Ureter (tissue), 1 donor: ENCODE measurements around the gene SPPL3. TPM values are rescaled to one million over a fixed set of nuclear protein-coding genes. Genes with fewer than 3 reads are reported as not detected.

Experiments
- DNase-seq: peaks from one replicate; pipeline ENCODE4 v3.0.0-alpha.2; 2020; ENCODE audit warnings: low spot score
- total RNA-seq: library from RNA; stranded (reverse); gene quantifications from one replicate; pipeline ENCODE4 v1.2.4, GENCODE V29; 2023
- donor health status: DM: yes; HTN: yes; CAD: no.

Gene SPPL3
- total RNA-seq, 1 donor from 2014 or later = 87.3 TPM

DNA sequence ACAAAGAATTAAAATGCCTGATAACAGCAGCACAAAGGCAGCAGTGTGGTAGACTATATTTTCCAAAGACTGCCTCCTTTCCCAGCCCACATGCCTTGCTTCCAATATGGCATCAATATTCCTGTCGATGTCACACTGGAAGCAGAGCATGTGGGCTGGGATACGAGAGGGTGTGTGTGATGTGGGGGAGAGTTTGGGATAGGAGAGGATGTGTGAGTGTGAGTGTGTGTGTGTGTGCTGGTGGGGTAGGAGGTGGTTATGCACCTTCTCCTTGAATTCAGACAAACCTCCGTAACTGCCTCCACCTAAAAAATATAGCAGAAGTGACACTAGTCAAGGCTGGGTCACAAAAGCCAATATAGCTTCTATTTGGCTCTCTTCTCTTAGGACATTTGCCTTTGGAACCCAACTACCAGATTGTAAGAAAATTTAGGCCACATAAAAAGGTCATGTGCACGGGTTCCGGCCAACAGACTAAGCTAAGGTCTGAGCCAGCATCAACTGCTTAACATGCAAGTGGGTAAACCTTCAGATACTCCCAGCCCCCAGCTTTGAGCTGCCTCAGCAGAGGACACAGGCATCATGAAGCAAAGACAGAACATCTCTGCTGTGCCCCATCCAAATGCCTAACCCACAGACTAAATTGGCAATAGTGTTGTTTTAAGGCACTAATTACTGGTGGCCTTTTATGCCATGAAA lies 29.5 kb downstream of the SPPL3 start:
- no peak for DNase-seq

DNA sequence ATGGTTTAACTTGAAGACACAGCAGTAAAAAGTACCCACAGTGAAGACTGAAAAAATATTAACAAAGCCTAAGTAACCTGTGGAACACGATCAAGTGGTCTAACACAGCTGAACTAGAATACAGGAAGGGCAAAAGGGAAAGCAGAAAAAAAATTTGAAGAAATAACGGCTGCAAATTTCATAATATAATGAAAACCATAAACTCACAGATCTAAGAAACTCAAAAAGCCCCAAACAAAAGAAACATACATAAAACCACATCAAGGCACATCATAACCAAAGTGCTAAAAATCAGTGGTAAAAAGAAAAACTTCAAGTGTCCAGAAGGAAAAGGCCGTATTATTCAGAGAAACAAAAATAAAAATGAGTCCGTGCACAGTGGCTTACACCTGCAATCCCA lies 30.9 kb downstream of the SPPL3 start:
- DNase-seq = no peak

DNA sequence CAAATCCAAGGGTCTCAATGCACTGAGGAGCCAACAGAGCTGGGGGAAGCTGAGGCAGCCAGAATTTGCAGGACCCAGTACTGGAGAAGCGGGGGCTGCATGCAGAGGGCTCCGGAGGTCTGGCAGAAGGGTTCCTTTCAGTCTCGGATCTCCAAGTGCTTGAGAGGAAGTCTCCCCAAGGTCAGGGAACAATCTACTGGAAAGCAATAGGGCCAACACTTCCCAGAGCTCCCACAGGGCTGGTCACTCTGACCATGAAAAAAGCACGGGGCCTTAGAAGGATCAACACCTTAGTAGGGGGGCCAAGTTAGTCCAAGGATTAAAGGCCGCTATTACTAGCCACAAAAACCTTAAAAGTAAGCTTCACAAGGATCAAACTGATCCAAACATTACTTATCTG lies 31.7 kb downstream of the SPPL3 start:
- DNase-seq = no peak

DNA sequence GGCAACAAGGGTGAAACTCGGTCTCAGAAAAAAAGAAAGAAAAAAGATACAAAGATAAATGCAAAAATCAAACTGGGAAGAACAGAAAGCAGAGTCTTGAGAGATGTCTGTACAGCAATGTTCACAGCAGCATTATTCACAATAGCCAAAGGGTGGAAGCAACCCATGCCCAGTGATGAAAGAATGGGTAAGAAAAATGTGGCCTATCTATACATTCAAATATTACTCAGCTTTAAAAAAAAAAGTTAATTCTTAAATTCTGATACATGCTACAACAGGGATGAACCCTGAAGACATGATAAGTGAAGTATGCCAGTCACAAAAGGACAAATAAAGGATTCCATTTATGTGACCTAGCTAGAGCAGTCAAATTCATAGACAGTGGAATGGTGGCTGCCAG lies 33.7 kb downstream of the SPPL3 start:
- DNase-seq = no peak

DNA sequence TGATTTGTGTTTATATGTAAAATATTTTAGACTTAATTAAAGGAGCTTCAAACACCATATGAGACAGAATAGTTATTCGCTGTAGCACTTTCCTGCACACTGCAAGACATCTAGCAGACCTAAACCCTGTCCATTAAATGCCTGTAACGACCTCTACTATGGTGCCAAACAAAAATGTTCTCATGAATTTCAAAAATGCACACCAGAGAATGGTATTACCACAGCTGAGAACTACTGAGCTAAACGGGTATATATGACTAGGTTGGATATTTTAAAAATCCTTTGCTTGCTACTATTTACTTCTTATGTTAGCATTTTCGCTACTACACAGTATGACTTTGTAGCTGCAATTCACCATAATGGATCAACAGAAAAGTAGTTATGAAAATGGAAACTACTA lies 34.8 kb downstream of the SPPL3 start:
- no peak for DNase-seq

DNA sequence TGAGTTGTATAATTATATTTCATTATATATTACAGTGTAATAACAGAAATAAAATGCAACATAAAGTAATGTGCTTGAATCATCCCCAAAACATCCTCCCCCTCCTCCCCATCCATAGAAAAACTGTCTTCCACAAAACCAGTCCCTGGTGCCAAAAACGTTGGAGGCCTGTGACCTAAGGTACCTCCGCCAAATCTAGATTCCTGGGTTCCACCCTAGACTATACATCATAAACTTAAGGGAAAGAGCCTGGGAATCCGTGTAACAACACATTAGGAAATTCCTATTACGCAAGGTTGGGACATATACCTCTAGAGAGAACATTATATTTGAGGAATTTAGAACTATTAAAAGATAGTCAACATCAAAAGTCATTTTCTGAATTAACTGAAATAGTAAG lies 38.0 kb downstream of the SPPL3 start:
- DNase-seq = no peak

DNA sequence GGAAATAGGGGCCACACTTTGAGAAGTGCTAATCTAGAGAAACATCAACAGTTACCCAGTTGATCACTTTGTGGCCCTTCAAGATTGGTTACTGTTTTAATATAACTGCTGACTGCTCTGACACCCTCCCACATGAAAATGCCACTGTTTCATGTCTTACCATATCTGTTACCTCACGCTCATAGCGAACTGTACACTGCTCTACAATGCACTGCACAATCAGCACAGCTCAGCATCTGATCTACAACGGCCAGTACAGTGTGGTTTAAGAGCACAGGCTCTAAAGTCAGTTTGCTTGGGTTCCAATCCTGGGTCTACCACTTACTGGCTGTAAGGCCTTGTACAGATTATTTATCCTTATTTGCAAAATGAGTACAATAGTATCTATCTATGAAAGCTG lies 39.1 kb downstream of the SPPL3 start:
- no peak for DNase-seq

DNA sequence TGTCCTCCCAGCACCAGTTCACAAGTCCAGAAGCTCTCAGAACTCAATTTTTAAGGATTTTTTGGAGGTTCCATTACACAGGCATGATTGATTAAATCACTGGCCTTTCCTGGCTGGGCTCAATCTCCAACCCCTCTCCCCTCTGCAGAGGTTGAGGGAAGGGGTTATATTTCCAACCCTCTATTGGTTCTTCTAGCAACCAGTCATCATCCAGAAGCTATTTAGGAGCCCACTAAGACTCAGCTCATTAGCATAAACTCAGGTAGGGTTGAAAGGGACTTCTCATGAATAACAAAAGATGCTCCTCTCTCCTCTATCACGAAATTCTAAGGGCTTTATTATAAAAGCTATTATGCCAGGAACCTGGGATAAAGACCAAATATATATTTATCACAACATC lies 41.5 kb downstream of the SPPL3 start:
- DNase-seq = no peak

DNA sequence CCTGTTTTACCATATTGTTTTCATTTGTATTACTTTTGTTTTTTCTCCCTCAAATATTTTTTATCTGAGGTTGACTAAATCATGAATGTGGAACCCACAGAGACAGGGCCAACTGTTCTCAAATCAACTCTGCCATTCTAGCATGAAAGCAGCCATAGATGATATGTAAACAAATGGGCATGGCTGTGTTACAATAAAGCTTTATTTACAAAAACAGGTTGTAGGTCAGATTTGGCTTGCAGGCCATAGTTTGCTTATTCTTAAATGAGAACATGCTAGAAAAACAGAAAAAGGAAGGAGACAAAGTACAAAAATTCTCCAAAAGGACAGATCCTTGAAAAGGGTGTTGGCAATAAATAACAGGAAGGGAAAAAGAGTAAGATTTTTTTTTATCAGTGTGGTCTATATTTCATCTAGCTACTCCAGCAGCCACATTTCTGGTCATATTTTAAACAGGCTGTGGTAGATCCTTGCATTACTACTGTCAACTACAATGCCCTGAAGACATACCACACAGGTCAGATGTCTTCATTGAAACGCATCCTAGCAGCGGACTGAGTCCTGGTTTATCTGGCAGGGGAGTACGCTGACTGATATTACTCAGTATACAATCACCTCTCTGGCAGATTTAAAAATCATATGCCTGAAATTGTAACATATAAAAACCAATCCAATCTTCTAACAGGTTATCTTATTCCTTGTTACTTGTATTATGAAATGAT lies 42.9 kb downstream of the SPPL3 start:
- no peak for DNase-seq

DNA sequence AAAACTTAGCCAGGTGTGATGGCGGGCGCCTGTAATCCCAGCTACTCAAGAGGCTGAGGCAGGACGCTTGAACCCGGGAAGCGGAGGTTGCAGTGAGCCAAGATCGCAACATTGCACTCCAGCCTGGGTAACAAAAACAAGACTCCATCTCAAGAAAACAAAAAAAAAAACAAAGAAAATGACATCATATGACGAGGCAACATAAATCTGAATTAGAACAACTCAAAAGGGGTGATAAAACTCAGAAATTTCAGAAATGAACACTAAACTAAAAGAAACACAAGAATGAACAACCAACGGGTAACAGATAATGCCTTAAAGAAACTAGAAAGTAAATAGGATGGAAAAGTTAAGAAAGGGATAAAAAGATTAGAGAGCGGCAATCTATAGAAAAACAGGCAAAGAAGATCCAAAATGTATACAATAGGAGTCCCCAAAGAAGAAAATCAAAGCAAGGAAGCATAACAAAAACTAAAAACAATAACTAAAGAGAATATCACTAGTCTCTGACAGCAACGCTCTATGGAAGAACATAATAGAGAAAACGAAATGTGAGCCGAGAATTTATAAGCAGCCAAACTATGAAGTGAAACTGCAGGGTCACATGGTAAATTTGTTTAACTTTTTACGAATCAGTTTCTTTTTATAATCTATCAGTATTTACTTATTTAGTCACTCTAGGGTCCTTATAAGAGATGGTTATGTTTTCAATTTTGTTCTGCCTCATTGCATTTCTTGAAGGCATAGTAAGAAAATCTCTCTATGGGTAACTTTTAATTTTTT lies 45.7 kb downstream of the SPPL3 start:
- no peak for DNase-seq

DNA sequence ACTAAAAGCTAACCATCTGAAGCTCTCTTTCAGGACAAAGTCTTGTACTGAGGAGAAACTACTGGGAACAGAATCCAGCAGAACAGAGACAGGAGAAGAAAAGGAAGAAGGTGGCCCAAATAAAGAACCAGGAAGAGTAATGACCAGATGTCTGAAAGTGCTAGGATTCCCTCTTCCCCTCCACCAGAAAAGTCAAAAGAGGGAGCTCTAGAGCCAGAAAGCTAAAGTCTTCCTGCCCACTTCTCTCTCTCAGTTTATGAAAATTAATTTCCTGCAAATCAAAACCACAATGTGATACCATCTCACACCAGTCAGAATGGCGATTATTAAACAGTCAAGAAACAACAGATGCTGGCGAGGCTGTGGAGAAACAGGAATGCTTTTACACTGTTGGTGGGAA lies 47.2 kb downstream of the SPPL3 start:
- no peak for DNase-seq

DNA sequence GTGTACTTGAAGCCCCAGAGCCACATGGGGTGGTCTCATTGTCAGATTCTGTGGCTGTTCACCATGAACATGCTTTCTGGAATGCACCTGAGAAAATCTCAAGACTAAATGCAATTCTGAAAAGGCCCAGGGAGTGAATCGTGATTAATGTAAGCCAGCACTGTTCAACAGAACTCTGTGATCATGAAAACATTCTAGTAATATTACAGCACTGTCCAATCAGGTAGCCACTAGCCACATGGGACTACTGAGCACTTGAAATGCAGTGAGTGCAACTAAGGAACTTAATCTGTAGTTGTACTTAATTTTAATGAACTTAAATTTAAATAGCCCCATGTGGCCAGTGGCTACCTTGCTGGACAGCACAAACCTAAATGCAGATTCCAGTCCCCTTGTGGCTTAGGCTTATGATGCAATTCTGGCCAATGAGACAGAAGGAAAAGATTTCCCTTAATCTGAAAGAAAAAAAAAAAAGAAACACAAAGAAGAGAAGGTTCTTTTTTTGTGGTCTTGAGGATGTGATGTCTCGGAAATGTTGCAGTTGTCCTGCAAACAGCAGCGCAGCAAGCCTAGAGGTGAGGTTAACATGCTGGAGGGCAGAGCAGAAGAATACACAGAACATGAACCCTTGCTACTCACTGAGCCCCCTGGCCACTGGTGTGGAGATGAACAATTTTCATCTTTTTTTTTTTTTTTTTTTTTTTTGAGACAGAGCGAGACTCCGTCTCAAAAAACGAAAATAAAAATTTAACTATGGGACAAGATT lies 48.2 kb downstream of the SPPL3 start:
- DNase-seq = no peak

DNA sequence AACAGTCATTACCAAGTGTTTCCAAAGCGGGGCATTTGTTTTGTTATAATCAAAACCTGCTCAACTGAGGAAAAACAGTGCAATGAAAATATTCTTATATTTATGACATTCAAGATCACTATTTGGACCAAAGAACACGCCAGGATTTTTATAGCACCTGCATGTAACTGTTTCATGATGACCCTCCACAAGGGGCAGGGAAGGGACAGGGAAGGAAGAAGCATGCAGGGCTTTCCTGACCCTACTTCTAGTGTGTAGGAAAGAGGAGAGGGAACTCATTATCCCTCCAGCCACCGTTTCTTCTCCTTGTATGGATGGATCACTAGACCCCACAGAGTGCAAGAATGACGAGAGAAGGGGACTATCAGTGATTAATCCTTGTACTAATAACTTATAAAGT lies 49.4 kb downstream of the SPPL3 start:
- DNase-seq = no peak

DNA sequence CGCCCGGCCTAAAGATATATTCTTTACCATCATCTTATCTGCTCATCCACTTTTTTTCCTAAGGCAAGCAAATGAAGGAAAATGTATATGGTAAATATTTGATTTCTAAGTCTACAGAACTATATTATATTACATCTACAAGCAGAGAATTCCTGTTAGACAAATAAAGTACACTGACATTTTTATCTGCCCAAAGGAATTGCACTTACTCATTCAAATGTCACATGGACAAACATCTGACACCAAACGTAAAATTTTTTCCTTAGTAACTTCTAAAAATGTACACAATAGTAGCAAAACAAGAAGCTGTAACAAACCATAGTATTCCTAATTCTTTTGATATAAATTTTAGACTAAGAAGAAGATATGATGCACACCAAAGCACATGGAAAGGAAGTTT lies 51.0 kb downstream of the SPPL3 start:
- no peak for DNase-seq

DNA sequence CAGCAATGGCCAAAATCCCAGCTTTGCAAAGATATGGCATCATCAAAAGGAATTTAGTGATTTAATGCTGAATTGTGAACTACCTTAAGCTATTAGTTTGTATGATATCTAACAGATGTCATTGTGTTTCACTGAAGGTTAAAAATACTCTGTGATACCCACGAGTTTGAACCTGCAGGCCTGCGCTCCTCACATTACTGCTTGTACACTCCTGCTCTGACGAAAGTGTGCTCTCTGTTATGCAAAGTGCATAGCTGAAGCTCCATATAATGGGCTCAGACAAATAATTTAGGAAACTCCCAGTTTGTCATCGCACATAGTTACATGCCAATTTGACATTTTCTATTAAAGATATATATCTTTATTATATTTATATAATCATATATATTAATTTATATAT lies 52.2 kb downstream of the SPPL3 start:
- no peak for DNase-seq

DNA sequence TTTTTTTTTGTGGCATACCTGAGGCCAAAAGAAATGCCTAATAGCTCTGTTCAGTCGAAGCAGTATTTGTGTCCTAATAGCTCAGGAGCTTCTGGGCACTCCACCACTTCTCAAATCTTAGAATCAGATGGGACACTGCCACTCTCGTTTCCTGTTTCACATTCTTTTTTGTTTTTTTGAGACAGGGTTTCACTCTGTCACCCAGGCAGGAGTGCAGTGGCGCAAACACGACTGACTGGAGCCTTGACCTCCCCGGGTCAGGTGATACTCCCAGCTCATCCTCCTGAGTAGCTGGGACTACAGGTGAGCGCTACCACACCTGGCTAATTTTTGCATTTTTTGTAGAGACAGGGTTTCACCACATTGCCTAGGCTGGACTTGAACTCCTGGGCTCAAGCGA lies 52.7 kb downstream of the SPPL3 start:
- DNase-seq = no peak

DNA sequence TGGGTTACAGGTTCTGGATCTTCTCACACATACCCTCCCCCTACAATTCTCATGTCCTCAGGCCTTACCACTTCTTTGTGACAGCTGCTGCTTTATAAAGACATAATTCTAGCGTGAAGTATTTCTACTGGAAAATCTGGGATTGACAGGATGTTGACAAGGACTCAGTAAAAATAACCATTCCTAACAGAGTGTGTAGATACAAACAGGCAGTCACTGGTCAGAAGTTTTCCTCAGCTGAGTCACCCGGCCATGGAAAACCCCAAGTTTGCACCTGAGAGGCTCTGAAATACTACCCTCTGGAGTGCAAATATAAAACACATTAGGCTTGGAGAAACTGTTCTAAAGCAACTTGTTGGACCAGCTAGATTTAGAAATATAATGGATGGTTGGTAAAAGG lies 54.4 kb downstream of the SPPL3 start:
- no peak for DNase-seq

DNA sequence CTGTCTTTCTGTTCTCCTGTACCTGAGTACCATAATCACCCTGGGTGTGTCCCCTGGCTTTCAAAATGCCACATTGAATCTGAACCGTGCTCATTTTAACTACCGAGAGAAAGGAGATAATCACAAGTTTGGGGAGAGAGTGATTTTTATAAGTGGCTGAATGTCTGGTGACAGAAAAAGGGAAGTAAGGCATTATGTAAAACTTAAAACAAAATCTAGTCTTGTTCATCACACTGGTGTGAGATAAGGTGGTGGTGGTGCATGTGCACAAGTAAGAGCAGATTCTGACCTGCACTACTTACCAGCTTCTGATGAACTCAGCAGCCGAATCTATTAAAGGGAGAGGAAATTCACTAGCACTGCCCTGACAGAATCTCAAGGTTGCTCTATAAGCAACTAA lies 56.3 kb downstream of the SPPL3 start:
- DNase-seq = no peak

DNA sequence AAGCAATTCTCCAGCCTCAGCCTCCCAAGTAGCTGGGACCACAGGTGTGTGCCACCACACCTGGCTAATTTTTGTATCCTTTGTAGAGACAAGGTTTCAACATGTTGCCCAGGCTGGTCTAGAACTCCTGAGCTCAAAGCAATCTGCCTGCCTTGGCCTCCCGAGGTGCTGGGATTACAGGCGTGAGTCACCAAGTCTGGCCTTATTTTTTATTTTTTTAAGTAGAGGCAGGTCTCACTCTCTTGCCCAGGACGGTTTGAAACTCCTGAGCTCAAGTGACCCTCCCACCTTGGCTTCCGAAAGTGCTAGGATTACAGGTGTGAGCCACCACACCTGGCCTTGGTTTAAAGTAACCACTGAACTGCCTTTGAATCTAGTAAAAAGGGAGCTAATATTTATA lies 56.8 kb downstream of the SPPL3 start:
- DNase-seq = no peak

DNA sequence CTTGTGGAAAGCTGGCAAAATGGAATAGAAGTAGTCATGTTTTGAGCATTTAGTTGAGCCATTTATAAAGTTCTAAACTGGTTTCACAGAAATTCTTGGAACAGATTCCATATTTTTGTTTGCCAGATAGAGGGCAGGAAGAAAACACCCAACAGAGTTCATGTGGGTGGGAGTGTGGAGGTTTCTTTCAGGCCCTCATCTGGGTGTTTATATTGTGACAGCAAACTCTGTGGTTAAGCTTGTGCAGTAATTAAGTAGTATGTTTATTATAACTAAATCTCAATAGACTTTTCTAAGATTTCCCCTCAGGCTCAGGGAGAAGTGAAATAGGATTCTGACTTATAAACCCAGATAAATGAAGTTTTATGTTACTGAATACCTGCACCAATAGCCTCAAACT lies 57.4 kb downstream of the SPPL3 start:
- no peak for DNase-seq

DNA sequence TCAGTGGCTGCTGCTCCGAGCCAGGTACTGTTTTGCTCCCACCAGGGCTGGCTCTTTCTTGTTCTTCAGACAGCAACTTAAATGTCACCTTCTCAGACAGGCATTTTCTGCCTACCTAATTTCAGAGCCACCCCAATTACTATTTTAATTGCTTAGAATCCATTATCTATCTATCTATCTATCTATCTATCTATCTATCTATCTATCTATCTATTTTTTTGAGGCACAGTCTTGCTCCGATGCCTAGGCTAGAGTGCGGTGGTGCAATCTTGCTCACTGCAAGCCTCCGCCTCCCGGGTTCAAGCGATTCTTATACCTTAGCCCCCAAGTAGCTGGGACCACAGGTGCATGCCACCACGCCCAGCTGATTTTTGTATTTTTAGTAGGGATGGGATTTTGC lies 58.5 kb downstream of the SPPL3 start:
- no peak for DNase-seq

DNA sequence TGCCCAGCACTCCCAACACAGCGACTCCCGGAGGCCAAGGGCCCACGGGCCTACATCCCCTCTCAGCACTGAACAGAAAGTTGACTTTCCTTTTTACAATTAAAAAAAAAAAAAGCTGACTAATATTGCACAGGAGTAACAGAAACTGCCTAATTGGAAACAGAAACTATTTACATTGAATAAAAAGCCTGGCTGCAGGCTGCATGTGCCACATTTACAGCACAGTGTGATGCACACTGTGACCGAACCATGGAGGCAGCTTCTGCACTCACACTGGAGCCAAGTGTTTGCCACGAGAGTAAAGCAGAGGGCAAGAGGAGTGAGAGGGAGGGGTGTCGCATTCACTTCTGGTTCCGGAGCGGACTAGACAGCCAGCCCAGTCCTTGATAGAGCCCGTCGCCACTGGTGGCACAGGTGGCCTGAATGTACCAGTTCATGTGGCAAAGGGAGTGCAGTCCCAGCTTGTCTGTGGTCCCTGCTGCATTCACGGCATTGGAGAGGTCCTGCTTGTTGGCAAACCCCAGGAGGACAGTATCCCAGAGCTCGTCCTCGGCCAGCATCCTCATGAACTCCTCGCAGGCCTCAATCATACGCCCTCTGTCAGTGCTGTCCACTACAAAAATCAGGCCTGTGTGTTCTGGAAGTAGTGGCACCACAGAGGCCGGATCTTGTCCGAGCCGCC lies 59.2 kb downstream of the SPPL3 start:
- no peak for DNase-seq
